H1 (cell line): ENCODE measurements around the gene SHPK.

ENCODE experiments used
- EP300 ChIP-seq, 2 experiments: IDR thresholded peaks; 1 replicate in 1 of 2; 2 replicates in 1 of 2; pipeline ENCODE4 v1.6.1; 2011 to 2012; ENCODE audit warnings: low read depth in 2 of 2, low read length in 2 of 2, mild to moderate bottlenecking in 2 of 2, borderline replicate concordance in 1 of 2, inconsistent platforms in 1 of 2, moderate library complexity in 1 of 2
- EZH2 ChIP-seq: fragments of 200-600 bp; sonication (generic); IDR thresholded peaks from 2 replicates; pipeline ENCODE4 v1.7.1; 2012; ENCODE audit warnings: low read depth, mild to moderate bottlenecking, moderate library complexity, low read length, inconsistent platforms; ENCODE audit not compliant: severe bottlenecking
- JUN ChIP-seq: IDR thresholded peaks from 2 replicates; pipeline ENCODE4 v1.6.1; 2011; ENCODE audit warnings: low read depth, mild to moderate bottlenecking, improper control_type of control experiment, low read length
- JUND ChIP-seq: IDR thresholded peaks from 2 replicates; pipeline ENCODE4 v1.6.1; 2011; ENCODE audit warnings: mild to moderate bottlenecking, improper control_type of control experiment, low read length
- MAFK ChIP-seq: IDR thresholded peaks from 2 replicates; pipeline ENCODE4 v1.6.1; 2012; ENCODE audit warnings: low read depth, mild to moderate bottlenecking, improper control_type of control experiment, low read length
- POLR2AphosphoS5 ChIP-seq: IDR thresholded peaks from 2 replicates; pipeline ENCODE4 v1.6.1; 2011; ENCODE audit warnings: low read depth, low read length
- TF ChIP-seq, protein P1 (sequence below), 3 experiments: IDR thresholded peaks; 1 replicate in 2 of 3; 2 replicates in 1 of 3; pipeline versions ENCODE4 v1.5.1 to v1.6.1; 2011; ENCODE audit warnings: low read length in 3 of 3, mild to moderate bottlenecking in 3 of 3, inconsistent platforms in 2 of 3, low read depth in 1 of 3, moderate library complexity in 1 of 3; ENCODE audit not compliant: insufficient read depth in 1 of 3; ENCODE audit errors: control extremely low read depth in 1 of 3

DNA sequence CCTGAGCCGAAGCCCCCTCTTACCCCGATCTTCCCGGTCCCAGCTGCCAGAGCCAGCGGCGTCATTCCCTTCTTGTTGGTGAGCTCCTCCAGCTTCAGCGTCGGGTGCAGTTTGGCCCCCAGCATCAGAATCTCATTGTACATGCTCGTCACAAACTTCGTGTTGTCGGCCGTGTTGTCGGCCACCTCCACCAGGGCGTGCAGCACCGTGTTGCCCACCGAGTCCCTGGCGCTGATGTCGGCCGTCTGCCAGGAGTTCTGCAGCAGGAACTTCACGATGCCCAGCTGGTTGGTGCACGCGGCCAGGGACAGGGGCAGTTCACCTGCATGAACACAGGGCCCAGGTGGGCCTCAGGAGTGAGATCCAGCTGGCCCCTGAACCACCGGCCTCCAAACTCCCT is 46.3 kb downstream of the SHPK start:
- TF ChIP-seq, protein P1, sequence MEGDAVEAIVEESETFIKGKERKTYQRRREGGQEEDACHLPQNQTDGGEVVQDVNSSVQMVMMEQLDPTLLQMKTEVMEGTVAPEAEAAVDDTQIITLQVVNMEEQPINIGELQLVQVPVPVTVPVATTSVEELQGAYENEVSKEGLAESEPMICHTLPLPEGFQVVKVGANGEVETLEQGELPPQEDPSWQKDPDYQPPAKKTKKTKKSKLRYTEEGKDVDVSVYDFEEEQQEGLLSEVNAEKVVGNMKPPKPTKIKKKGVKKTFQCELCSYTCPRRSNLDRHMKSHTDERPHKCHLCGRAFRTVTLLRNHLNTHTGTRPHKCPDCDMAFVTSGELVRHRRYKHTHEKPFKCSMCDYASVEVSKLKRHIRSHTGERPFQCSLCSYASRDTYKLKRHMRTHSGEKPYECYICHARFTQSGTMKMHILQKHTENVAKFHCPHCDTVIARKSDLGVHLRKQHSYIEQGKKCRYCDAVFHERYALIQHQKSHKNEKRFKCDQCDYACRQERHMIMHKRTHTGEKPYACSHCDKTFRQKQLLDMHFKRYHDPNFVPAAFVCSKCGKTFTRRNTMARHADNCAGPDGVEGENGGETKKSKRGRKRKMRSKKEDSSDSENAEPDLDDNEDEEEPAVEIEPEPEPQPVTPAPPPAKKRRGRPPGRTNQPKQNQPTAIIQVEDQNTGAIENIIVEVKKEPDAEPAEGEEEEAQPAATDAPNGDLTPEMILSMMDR (IDR thresholded peaks at IDR 0.05; ENCODE audit: control extremely low read depth in 1 of 3, insufficient read depth in 1 of 3, low read depth in 1 of 3, low read length in 3 of 3) = no peak
- TF ChIP-seq JUN (no peak), EZH2 (no peak), EP300 (IDR thresholded peaks at IDR 0.05; ENCODE audit: borderline replicate concordance in 1 of 2, low read depth in 2 of 2, low read length in 2 of 2) (no peak), POLR2AphosphoS5 (no peak), MAFK (no peak), JUND (no peak)
